GM21717 (cell line): Measurements from ENCODE around the gene CTDSPL2.
"Not testable (repeated sequence)": the region's sequence is repeated elsewhere in the genome, so short reads cannot be mapped to it uniquely, and the experiment has no call there.

Source experiments
- ATAC-seq: cut with Tn5 transposase; IDR thresholded peaks from one replicate; pipeline ENCODE4 v1.9.1; 2021; ENCODE audit warnings: mild to moderate bottlenecking, moderate library complexity; ENCODE audit not compliant: unreplicated experiment

Gene CTDSPL2

DNA sequence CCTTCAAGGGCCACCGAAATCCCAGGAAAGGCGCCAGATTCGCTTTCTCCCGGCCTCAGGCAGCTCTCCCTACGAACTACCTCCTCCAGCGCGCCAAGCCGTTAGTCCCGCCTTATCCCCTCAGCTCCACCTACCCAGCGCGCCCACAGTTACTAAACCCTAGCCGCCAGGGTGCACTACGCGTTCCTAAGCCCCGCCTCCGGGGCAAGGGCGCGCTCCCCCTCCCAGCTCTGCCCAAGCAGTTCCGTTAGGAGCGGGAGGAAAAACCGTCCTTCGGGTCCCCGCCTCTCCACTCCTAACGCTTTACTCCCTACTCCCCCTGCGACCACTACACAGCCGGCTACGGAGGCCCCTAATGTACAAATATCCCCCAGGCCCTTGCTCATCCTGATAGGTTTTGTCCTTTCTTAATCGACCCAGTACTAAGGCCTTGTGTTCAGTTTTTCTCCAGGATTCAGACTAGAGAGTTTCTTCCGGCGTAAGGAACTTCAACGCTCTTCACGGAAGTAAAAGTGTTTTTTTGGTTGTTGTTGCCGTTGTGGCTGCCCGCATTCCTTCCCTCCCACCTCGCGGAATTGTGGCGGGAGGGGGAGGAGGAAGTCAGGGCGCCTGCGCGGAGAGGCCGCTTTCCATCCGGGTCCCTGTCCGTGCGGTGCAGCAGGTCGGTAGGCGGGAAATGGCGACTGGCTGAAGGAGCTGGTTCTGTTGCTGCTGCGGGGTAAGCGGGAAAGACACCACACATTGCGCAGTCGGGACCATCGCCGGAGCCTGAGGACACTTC lies at the start of gene CTDSPL2:
CTDSPL2 (plus strand) TSS at position 655 of the 781 bp plus-strand sequence. CDS start 31,386 bp downstream, outside the sequence.
- ATAC-seq = peak; percentile 85

DNA sequence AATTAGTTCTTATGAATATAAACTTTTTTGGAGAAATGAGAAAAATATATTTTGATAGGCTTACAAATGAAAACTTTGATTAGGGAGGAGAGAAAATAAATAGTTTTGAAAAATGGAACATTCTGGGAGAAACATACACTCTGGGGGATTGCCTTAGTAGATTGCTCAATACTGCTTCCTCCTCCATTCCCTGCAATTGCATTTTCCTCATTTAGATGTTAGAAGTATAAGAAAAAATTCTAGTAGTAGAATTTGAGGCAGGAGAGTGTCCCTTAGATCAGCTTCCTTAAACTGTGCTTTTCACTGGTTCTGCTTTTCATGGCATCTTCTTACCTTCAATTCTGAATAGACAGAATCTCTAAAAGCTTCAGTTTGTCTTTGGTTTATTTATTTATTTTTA lies 46.2 kb upstream of the CTDSPL2 start:
- no peak for ATAC-seq

DNA sequence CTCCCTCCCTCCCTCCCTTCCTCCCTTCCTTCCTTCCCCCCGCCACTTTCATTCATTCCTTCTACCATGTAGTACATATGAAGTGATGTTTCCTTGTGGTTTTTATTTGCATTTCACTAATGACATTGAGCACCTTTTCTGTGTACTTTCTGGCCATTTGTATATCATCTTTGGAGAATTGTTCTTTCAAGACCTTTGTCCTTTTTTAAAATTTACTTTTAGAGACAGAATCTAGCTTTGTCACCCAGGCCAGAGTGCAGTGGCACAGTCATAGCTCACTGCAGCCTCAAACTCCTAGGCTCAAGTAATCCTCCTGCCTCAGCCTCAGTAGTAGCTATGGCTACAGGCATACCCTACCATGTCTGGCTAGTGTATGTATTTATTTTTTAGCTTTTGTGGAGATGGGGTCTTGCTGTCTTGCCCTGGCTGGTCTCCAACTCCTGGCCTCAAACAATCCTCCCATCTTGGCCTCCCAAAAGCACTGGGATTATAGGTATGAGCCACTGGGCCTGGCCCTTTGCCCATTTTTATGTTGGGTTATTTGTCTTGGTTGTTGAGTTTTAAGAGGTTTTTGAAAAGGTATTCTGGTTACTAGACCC lies 42.0 kb upstream of the CTDSPL2 start:
- no peak for ATAC-seq

DNA sequence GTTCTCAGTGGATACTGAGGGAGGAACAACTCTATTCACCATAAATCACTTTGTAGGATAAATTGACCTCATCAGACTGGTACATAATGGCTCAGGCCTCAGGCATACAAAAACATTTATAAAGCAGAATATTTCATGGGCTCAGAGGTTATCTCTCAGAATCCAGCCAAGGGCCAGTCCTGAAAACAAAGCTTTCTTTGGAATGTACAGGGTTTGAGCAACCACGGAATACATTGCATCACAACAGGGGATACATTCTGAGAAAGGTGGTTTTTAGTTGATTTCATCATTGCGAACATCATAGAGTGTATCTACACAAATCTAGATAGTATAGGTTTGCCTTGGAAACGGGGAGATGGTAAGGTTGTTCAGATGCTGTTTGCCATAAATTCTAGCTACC lies 33.4 kb upstream of the CTDSPL2 start:
- no peak for ATAC-seq

DNA sequence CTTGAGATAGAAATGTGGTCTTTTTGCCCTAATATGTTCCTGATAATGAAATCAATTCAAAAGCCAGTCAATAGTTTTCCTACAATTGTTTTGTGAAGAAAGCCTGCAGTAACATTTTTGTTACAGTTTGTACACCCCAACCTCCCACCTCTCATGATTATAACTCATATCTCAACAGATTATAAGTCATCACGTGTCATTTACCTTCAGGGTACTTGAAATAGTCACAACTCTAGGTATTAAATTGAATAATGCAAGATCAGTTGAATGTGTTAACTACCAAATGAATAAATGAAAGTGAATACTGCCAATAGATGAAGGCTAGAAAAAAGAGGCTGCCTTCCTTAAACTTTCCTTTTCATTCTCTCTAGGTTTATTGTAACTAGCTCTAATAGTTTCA lies 32.9 kb upstream of the CTDSPL2 start:
- ATAC-seq = no peak

DNA sequence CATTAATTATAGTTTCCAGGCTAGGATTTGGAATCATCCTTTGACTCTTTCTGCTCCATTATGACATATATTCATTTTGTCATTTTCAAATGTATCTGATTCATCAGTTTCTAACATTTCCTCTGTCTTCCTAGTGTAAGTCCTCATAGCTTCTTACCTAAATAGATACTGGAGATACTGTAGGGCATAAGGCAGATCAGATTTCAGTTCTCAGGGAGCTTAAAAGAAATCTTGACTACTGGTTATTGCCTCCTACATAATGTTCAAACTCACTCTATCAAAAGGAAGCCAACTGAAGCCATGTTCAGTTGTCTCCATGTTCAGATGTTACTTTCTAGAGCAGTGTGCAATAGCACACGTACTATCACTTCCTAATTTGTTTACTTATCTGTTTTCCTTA lies 29.6 kb upstream of the CTDSPL2 start:
- no peak for ATAC-seq

DNA sequence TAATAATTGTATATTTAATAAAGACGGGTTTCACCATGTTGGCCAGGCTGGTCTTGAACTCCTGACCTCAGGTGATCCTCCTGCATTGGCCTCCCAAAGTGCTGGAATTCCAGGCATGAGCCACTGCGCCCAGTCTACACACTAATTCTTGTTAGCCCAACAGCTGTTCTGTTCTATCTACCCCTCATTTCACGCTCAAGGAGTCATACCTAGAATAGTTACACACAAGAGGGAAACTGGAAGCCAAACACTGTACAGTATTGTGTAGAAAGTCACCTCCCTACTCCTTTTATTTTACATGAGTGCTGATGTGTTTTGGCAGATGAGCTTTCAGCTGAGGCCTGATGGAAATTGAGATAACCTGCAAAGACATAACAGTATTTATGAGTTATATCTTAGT lies 13.4 kb upstream of the CTDSPL2 start:
- ATAC-seq = no peak

DNA sequence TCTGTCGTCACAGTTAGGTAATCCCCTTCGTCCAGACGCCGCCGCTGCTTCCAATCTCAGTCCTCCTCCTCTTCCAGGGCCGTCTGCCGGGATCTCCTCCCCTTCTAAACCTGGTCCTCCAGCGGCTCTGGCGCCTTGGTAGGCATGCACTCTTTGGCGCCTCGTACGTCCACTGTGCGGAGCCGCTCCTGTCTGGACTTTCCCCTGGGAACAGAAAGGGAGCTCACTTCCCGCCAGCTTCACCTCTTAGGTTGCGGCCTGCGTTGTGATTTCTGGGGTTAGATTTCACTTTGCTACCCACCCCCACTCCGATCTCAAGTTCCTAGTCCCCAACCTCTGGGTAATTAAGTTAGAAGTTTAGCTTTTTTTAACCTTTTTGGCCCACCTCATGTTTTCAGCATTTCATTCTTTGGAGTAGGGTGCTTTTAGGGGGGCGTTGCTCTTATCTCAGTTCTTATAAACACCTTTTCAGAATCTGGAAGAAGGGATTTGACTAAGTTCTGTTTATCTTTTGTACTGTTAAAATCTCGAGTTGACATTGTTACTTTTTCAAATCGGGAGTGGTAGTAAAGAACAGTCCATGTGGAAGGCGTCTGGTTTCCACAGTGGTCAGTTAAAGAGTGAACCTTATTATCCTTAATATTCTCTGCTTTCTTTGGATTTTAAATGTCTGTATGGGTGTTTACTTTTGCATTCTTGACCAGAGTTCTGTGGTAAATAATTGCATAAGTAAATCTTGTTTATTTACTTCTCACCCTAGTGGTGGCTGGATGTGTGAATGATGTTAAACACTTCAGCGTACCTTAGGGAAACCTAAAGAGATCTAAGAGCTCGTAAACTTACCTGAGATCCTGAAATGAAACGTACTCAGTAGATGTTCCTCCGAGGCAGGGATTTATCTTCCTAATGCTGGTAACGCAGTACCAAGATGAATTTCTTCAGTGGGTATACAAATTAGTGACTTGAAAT lies 611 bp downstream of the CTDSPL2 start:
- ATAC-seq = peak; percentile 25

DNA sequence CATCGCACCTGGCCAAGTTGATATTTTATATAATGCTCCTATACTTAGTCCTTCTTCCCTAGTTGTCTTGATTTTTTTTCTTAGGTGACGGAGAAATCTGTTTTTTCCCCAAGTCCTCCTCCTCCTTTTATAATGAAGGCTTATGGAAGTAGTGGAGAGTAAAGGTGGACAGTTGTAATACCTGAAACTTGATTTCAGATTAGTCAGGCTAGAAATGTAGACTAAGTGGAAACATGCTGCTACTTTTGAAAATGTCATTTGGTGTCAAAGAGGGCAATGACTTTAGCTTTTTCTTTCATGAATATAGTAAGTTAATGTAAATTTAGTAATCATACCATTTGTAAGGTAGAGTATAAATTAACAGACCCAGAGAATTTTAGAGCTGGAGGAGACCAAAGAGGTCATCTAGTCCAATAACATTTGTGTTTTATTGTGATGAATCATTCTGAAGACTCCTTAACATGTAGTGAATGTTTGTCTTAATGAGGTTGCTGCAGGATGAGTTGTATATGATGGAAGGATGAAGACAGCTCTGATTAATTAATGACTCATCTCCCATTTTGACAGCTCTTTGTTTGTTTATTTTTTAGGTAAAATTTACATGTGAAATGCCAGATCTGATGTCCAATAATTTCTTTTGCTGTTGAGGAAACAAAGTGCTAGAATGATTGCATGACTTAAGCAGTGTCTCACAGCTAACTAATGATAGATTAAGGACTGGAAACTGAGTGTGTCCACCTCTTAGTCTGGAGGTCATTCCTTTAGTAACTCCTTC lies 8.7 kb downstream of the CTDSPL2 start:
- ATAC-seq = no peak

DNA sequence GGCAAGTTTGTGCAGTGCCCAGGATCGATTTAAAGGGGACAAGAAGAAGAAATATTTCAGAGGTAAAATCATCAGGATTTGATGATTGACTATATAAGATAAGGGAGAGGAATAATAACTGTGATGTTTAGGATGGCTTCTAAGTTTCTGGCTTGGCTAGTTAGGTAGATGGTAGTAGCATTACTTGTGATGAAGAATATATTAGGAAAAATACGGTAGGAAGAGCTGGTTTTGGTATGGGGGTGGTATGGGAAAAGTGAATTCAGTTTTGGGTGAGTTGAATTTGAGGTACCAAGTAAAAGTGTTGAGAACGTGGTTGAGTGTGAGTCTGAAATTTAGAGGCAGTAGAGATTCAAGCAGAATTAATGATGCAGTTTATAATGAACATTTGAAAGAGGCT lies 11.0 kb downstream of the CTDSPL2 start:
- ATAC-seq = no peak

DNA sequence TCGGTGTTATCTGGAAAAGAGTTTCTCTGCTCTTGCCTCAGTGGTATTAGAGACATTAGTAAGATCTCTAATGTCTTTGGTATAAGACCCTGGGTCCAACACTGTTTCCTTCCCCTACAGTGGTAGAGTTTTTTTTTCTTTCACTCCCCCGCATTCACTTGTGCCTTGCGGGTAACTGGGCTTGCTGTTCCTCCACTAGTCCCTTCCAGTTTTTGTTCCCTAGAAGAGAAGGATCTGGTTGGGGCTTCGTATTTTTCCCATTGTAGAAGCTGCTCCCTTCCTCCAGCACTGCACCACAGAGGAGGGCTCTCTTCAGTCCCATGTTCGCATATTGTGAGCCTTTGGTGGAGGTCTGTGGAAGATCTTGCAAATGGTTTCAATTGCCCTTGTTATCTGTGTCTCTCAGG lies 13.7 kb downstream of the CTDSPL2 start:
- ATAC-seq = no peak

DNA sequence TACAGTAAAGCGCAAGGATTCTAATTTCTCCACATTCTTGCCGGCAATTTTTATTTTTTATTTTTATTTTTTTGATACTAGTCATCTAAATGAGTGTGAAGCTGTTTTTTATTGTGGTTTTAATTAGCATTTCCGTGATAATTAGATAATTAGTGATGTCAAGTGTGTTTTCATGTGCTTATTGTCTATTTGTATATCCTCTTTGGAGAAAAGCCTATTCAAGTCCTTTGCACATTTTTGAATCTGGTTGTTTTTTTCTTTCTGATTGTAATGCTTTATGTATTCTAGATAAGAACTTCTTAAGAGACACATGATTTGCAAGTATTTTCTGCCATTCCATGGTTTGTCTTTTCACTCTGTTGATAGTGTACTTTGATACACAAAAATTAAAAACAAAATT lies 16.1 kb downstream of the CTDSPL2 start:
- ATAC-seq = no peak

DNA sequence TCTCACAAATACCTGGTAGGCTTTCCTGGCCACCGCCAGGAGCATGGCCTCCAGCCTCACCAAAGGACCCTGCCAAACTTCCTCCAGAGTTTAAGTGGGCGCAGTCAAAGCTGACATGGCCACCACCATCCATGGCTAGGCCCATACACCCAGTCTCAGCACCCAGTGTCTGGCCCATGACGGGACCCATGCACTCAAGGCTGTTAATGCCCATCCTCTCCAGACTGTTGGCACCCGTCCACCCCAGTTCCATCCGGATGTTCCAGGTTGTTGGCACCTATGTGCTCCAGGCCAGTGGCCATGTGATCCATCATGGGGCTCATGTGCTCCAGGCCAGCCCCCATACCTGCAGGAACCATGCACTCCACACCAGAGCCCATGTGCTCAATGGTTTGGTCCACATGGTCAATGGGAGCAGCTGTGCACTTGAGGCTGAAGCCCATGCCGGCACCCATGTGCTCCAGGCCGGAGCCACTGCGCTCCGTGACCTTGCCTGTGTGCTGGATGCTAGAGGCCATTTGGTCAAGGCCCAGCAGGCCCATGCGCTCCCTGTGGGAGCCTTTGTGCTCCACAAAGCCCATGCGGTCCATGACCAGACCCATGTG lies 20.4 kb downstream of the CTDSPL2 start:
- ATAC-seq = no peak

DNA sequence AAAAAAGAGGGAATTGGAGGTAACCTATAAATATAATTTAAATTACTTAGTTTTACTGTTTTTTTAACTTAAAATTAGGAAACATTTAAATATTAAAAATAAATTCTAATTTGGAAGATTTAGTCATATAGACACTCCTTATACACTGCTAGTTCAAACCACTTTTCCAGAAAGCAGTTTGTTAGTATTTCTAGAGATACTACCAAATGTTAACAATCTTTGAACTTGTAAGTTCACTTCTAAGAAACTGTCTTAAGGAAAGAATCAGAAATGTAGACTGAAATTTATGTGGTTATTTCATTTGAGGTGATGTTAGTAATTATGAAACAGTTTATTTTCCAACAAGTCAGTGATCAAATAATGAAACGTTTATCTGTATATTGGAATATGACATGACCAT lies 22.7 kb downstream of the CTDSPL2 start:
- ATAC-seq = no peak

DNA sequence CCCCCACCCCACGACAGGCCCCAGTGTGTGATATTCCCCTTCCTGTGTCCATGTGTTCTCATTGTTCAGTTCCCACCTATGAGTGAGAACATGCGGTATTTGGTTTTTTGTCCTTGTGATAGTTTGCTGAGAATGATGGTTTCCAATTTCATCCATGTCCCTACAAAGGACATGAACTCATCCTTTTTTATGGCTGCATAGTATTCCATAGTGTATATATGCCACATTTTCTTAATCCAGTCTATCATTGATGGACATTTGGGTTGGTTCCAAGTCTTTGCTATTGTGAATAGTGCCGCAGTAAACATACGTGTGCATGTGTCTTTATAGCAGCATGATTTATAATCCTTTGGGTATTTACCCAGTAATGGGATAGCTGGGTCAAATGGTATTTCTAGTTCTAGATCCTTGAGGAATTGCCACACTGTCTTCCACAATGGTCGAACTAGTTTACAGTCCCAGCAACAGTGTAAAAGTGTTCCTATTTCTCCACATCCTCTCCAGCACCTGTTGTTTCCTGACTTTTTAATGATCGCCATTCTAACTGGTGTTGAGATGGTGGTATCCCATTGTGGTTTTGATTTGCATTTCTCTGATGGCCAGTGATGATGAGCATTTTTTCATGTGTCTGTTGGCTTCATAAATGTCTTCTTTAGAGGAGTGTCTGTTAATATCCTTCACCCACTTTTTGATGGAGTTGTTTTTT lies 26.3 kb downstream of the CTDSPL2 start:
- not testable (repeated sequence) for ATAC-seq

DNA sequence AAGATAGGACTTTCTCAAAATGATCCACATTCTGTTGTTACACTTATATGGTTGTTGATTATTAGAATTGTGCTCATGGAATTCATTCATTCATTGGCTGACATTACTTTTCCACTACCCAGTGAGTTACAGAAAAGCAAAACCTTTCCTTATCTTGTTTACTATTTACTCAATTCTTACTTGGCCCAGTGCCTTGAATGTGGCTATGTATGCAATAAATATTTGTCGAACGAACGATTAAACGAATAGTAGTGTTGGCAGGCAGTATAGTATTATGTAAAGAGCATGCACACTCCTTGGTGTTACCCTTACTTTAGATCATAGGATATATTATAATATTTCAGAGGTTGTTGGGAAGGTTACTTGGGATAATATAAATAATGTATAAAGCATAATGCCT lies 31.0 kb downstream of the CTDSPL2 start:
- ATAC-seq = no peak

DNA sequence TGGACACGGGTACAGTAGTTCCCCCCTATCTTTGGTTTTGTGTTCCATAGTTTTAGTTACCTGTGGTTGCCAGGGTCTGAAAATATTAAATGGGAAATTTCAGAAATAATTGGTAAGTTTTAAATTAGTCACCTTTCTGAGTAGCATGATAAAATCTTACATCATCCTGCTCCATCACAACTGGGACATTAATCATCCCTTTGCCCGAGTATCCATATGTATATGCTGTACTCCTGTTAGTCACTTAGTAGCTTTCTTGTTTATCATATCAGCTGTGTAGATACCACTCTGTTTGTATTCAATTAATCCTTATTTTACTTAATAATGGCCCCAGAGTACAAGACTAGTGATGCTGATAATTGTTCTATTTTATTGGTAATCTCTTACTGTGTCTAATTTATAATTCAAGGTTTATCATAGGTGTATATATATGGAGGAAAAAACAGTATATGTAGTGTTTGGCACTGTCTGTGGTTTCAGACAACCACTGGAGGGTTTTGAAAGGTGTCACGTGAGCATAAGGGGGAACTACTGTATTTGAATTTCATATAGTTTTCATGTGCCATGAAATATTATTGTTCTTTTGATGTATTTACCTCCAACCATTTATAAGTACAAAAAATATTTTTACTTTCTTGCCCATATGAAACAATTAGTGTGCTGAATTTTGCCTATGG lies 41.4 kb downstream of the CTDSPL2 start:
- ATAC-seq = no peak

DNA sequence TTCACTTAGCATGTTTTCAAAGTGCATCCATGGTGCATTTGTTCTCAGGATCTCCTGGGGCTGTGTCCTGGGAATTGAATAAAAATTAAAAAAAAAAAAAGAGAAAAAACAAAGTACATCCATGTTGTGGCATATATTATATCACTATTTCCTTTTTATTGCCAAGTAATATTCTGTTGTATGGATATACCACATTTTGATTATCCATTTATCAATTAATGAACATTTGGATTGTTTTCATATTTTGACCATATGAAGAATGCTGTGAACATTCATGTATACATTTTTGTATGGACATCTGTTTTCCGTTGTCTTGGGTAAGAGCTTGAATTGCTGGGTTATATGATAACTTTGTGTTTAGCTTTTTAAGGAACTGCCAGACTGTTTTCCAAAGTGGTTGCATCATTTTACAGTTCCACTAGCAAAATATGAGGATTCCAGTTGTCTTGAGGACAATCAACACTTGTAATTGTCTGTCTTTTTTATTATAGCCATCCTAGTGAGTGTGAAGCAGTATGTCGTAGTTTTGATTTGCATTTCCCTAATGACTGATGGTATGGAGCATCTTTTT lies 44.5 kb downstream of the CTDSPL2 start:
- ATAC-seq = no peak

DNA sequence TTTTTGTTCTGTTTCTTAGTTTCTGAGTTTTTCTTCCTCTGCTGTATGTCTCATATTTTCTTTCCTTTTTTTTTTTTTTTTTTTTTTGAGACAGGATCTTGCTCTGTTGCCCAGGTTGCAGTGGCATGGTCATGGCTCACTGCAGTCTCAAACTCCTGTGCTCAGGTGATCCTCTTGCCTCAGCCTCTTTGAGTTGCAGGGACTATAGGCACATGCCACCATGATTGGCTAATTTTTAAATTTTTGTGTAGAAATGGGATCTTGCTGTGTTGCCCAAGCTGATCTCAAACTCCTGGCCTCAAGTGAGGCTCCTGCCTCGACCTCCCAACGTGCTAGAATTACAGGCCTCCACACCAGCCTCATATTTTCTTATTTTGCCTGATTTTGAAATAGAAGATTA lies 51.9 kb downstream of the CTDSPL2 start:
- no peak for ATAC-seq
